Erythroblast (primary cell): ENCODE results near the gene BCDIN3D.
"Not testable (repeated sequence)": the region's sequence is repeated elsewhere in the genome, so short reads cannot be mapped to it uniquely, and the experiment has no call there.

Experiments
- GATA1 ChIP-seq: IDR thresholded peaks from 2 replicates; pipeline ENCODE4 v1.6.1; 2011; ENCODE audit warnings: low read depth, mild to moderate bottlenecking, control low read depth, low read length, moderate library complexity
- POLR2A ChIP-seq: IDR thresholded peaks from 2 replicates; pipeline ENCODE4 v1.6.1; 2011; ENCODE audit warnings: mild to moderate bottlenecking, low read length

DNA sequence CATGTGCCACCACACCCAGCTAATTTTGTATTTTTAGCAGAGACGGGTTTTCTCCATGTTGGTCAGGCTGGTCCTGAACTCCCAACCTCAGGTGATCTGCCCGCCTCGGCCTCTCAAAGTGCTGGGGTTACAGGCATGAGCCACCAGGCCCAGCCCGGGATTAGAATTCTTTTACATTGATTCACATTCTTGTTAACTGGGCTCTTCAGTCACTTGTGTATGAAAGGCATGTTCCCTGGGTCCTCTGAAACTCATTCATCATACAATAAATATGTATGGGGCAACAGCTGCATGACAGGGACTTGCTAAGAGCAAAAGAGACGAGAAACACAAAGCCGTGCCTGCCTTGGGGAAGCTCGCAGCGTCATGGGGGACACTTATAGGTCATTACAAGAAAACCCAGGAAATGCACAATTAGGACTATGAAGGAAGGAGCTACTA, 28.9 kb upstream of the BCDIN3D start:
- TF ChIP-seq POLR2A, GATA1: not testable (repeated sequence)
